ENCODE measurements around the gene PNPLA2.

Gene PNPLA2

DNA sequence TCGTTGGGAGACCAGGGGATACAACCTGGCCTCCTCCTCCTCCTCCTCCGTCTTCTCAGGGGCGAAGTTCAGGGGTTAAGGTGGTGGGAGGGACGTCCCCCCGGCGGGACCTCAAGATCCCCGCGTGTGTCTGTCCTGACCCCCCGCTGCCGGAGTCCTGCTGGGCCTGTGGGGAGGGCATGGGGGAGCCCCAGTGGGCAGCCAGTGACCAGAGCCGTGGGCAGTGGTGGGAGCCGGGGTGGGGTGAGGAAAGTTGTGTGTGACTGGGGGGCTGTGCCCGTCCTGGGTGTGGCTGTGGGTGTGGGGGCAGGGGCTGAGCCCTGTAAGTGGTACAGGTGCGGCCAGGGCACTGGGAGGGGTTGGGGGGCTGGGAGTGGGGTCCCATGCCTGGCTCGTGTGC, 34.0 kb downstream of the PNPLA2 start:
- DNase-seq (ENCODE audit: low spot score), result no peak
- TF ChIP-seq, protein P1, sequence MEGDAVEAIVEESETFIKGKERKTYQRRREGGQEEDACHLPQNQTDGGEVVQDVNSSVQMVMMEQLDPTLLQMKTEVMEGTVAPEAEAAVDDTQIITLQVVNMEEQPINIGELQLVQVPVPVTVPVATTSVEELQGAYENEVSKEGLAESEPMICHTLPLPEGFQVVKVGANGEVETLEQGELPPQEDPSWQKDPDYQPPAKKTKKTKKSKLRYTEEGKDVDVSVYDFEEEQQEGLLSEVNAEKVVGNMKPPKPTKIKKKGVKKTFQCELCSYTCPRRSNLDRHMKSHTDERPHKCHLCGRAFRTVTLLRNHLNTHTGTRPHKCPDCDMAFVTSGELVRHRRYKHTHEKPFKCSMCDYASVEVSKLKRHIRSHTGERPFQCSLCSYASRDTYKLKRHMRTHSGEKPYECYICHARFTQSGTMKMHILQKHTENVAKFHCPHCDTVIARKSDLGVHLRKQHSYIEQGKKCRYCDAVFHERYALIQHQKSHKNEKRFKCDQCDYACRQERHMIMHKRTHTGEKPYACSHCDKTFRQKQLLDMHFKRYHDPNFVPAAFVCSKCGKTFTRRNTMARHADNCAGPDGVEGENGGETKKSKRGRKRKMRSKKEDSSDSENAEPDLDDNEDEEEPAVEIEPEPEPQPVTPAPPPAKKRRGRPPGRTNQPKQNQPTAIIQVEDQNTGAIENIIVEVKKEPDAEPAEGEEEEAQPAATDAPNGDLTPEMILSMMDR (IDR thresholded peaks at IDR 0.05; ENCODE audit: borderline replicate concordance, control extremely low read depth, extremely low read depth, insufficient read depth, missing control alignments), result no peak
- in situ Hi-C loops (cut with MboI; ENCODE audit: low sequenced_read_pairs, unreplicated experiment), result no loop called here

DNA sequence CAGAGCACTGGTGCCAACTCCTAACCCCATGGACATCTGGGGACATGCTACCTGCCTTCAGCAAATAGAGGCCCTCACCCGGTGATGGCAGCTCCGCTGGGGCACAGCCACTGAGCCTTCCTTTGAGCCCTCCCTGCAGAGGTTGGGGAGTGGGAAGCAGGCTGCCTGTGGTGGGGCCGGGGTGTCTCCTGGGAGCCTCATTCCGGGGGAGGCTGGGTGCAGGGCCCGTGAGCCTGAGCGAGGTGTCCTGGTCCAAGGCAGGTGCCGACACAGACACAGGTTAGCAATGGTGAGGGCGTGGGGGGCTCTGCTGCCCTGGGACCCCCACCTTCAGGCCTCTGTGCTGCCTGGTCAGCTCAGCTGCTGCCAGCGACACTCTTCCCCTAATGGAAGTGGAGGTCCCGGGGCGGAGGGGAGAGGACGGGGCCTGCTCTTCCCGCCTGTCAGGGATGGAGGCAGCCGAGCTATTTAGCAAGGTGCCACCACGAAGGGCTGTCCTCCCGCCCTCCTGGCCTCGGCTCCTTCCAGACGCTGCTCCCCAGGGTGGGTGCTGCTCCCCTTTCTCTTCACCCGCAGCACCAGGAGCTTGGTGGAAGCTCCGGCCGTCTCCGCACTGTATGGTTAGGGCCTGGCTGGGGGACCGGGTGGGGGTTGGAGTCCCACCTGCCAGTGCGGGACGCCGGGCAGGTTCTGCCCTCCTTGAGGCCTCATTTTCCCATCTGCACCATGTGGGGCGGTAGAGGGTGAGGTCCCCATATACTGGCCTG, 35.2 kb downstream of the PNPLA2 start:
- TF ChIP-seq, protein P1 (IDR thresholded peaks at IDR 0.05; ENCODE audit: borderline replicate concordance, control extremely low read depth, extremely low read depth, insufficient read depth, missing control alignments), result no peak
- in situ Hi-C loops (cut with MboI; ENCODE audit: low sequenced_read_pairs, unreplicated experiment), result no loop called here
- DNase-seq (ENCODE audit: low spot score), result no peak

DNA sequence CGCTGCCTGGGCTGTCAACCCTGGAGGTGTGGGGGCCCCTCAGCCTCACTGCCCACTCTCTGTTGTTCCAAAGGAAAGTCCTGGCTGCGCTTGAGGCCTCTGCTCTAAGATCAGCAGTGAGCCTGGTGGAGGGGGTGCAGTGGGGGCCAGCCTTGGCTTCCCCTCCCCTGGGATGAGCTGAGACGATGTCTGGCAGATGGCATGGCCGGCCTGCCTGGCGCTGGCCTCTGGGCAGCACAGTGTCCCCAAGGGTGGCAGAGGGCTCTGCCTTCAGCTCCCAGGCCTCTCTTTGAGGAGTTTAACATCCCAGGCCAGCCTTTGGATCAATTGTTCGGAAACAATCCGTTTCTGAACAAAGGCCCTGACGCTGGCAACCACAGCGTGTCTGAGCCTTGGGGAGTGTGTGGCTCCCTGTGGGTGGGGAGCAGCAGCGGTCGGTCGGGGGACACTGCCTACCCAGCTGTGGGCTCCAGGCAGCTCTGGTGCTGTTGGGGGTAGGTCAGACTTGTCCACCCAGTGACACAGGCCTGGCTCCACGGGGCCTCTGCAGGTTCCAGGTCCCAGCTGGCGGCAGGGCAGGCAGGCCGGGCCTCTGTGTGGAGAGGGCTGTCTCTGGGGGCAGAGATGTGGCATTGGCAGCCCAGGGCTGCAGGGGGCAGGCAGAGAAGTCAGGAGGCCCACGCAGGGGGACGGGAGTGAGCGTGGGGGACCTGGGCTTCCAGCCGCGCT, 36.1 kb downstream of the PNPLA2 start:
- in situ Hi-C loops (cut with MboI; ENCODE audit: low sequenced_read_pairs, unreplicated experiment), result no loop called here
- TF ChIP-seq, protein P1 (IDR thresholded peaks at IDR 0.05; ENCODE audit: borderline replicate concordance, control extremely low read depth, extremely low read depth, insufficient read depth, missing control alignments), result no peak

DNA sequence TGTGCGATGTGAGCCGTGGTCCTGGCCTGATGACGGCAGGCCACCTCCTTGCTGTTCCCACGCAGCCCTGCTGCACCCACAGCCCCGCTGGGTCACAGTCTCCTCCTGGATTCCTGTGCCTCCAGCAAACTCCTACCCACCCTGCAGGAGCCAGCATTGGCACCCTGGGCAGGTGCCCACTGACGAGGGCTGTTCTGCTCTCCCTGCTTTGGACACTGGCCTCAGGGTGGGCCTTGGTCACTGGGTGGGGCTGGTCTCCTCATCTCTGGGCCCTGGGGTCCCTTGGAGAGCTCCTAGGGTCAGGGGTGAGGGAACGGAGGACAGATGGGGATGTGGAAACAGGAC, 36.6 kb downstream of the PNPLA2 start:
- DNase-seq (ENCODE audit: low spot score), result no peak
- TF ChIP-seq, protein P1 (IDR thresholded peaks at IDR 0.05; ENCODE audit: borderline replicate concordance, control extremely low read depth, extremely low read depth, insufficient read depth, missing control alignments), result no peak
- in situ Hi-C loops (cut with MboI; ENCODE audit: low sequenced_read_pairs, unreplicated experiment), result no loop called here

More for the DNA sequence above, 36.1 kb downstream of the PNPLA2 start:
- DNase-seq (ENCODE audit: low spot score), result no peak

DNA sequence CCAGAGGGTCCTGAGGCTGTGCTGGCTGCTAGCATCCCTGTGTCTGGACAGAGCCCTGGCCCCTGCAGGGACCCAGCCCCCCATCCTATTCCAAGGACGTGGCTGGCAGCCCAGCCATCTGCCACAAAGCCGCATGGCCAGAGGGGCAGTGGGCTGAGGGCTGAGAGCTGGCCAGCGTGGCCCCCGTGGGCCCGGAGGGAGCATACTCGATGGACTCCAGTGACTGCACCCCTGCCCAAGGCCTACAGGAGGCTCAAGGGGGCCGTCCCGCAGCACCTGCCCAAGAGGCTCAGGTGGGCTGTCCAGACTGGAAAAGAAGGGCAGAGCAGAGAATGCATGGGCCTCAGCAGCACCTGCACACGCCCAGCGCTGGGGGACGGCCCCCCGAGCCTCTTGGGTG, 37.1 kb downstream of the PNPLA2 start:
- in situ Hi-C loops (cut with MboI; ENCODE audit: low sequenced_read_pairs, unreplicated experiment), result no loop called here
- DNase-seq (ENCODE audit: low spot score), result no peak
- TF ChIP-seq, protein P1 (IDR thresholded peaks at IDR 0.05; ENCODE audit: borderline replicate concordance, control extremely low read depth, extremely low read depth, insufficient read depth, missing control alignments), result no peak

DNA sequence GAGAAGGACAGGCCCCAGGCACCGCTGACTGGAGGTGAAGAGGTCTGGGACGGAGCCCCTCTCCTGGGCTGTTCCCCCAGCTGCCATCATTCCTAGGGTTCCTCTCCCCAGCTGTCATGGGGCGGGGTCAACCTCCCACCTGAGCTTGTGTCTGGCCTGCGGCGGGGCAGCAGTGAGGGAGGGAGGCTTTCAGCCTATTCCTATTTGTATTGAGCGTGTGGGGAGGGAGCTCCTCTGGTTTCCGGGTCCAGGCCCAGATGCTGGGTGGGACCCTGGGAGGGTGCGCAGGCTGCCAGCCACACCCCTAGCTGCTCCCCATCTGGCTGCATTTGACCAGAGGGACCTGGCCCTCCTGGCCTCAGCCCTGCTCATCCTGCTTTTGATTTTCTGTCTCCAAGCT, 37.7 kb downstream of the PNPLA2 start:
- DNase-seq (ENCODE audit: low spot score), result no peak
- TF ChIP-seq, protein P1 (IDR thresholded peaks at IDR 0.05; ENCODE audit: borderline replicate concordance, control extremely low read depth, extremely low read depth, insufficient read depth, missing control alignments), result no peak
- in situ Hi-C loops (cut with MboI; ENCODE audit: low sequenced_read_pairs, unreplicated experiment), result no loop called here

Measured in GM13976 (cell line).